ENCODE results near the gene ALK. TPM values are rescaled to one million over a fixed set of nuclear protein-coding genes. Genes with fewer than 3 reads are reported as not detected.

Gene ALK
- total RNA-seq, 2 experiments from 2014 or later: not detected

DNA sequence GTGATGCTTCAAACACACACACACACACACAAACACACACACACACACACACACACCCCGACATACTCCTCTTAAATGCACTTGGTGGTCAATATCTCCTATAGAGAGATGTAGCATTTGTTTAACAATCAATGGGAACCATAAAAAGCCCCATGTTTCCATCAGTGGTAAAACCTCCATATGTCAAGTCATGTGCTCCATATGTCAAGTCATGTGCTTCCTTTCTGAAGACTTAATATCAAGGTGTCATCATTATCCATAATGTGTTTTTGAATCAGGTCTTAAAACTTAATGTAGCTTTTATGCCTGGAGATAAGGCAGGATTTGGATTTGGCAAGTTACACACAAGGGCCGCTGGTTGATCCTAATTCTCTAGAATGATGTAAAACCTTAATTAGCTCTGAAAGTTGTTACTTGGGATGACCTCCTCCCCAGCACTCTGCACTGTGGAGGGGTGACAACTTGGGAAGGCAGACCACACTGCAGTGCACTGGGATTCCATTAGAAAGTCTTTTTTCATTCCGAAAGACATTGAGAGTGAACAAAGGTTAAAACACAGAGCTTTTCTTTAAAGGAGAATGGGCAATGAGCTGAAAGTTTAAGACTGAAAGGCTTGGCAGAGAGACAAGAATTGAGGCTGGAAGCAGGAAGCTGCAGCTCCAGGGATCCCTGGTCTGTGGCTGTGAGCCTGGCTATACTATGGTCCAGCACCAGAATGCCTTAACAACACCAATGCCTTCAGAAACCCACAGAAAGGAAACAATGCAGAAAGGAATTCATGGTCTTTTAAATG is 26.4 kb downstream of the ALK start:
- no peak overlapping the region for H3K27ac Mint-ChIP-seq
- CTCF ChIA-PET: no interaction called here
- H3K9me3 Mint-ChIP-seq (ENCODE audit: low read depth): no peaks in the 10 kb centered on the region
- DNase-seq (no peak), ATAC-seq (no peak)
- H3K4me1 Mint-ChIP-seq: no peaks in the 10 kb centered on the region
- H3K27me3 Mint-ChIP-seq: peaks cover 19% of the 10 kb centered on the region
- no peak overlapping the region for H3K4me3 Mint-ChIP-seq
- H3K36me3 Mint-ChIP-seq: no peaks in the 10 kb centered on the region

DNA sequence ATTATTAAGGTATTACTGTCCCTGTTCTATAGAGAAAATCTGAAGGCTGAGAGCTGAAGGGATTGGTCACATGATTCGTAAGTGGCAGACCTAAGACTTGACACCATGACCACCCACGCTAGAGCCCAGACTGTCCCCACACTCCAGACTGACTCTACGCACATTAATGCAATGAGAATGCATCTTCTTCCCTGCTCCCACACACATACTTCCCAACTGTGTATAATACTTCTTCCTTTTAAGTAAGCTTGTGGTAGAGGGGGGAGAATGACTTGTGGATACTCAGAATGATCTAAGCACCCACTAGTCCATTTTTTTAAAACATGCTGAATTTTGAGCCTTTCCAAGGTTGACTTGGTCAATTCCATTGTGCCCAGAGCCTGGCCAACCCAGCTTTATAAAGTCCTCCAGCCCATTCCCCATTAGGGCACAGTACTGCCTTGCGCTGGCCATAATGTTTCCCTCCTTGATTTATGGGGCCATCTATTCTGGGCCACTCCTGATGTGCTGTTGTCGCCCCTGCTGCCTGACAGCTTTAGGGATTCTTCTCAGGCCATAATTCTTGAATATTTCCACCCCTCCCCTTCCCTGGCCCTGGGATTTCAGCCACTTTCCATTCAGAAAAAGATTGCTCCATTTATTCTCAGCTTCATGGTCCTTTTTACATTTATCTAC is 28.7 kb downstream of the ALK start:
- Mint-ChIP-seq H3K9me3 (ENCODE audit: low read depth) (no peaks in the 10 kb centered on the region), H3K27me3 (peaks cover 13% of the 10 kb centered on the region), H3K4me3 (no peak overlapping the region), H3K4me1 (no peaks in the 10 kb centered on the region), H3K36me3 (no peaks in the 10 kb centered on the region), H3K27ac (no peak overlapping the region)
- DNase-seq (no peak), ATAC-seq (no peak)
- CTCF ChIA-PET: no interaction called here

DNA sequence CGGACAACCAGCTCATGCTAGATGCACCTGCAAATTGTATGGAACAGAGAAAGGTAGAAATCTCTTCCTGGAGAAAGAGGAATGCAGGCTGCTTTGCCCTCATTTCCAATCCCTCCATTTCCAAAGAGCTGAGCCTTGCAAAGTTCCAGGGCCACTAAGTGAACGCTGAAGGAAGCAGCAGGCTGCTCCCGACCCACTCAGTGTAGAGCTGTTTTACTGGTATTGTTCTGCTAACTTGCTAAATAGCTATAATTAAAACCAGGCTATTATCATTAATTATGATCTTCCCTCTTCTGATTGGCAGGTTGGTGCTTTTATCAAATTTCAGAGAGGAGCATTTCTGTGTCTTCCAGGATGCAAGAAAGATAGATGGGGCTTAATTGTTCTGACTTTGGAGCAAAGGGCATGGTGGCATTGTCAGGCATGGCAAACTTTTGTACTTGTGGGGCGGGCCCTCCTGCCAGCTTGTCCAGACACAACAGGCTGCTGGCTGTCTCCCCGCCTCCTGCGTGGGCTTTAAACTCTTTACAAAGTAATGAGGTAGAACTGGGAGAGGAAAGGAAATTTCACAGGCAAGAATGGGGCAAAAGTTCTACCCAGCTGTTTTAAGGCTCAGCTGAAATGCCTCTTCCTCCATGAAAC is 40.2 kb downstream of the ALK start:
- H3K4me1 Mint-ChIP-seq: no peaks in the 10 kb centered on the region
- H3K9me3 Mint-ChIP-seq (ENCODE audit: low read depth): no peaks in the 10 kb centered on the region
- ATAC-seq: no peak
- no peak for DNase-seq
- H3K27me3 Mint-ChIP-seq: peaks cover 2% of the 10 kb centered on the region
- H3K36me3 Mint-ChIP-seq: no peaks in the 10 kb centered on the region
- CTCF ChIA-PET: no interaction called here
- H3K27ac Mint-ChIP-seq: no peak overlapping the region
- no peak overlapping the region for H3K4me3 Mint-ChIP-seq

DNA sequence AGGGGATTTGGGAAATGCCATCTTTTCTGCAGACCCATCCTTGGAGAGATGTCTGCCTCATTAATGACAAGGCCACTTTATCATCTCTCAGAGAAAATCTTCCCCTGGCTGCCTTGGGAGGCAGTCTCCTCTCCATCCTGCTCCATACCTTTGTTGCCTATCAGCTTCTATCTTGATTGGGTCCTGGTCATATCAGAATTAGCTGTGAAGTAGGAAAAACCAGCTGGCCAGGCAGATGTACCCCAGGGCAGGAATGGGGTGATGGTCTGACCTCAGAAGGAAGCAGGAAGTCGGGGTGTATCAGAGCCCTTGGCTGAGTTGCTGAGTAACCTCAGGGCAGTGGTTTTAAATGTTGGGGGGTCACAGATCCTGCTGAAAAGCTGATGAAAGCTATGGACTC is 41.3 kb downstream of the ALK start:
- no peaks in the 10 kb centered on the region for H3K9me3 Mint-ChIP-seq (ENCODE audit: low read depth)
- CTCF ChIA-PET: no interaction called here
- no peak overlapping the region for H3K4me3 Mint-ChIP-seq
- peaks cover 2% of the 10 kb centered on the region for H3K27me3 Mint-ChIP-seq
- no peaks in the 10 kb centered on the region for H3K36me3 Mint-ChIP-seq
- H3K4me1 Mint-ChIP-seq: no peaks in the 10 kb centered on the region
- H3K27ac Mint-ChIP-seq: no peak overlapping the region
- DNase-seq (no peak), ATAC-seq (no peak)

DNA sequence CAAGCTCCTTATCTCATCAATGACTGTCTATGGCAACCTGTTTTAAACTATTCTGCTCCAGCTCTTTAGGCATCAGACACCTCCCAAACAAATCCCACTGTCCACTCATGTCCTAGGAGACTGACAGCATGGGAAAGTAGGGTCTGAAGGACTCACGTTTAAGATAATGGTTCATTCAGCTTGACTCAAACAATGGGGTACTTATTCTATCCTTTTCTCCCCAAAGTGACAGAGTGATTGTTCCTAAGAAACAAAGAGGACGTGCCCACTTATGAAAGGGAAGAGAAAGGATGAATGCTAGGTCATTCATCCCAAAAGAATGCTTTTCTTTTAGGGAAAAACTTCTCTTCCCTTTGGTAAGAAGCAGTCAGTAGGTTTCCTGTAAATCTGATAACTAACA is 41.9 kb downstream of the ALK start:
- Mint-ChIP-seq H3K4me1 (no peaks in the 10 kb centered on the region), H3K9me3 (ENCODE audit: low read depth) (no peaks in the 10 kb centered on the region), H3K4me3 (no peak overlapping the region), H3K27me3 (peaks cover 2% of the 10 kb centered on the region), H3K27ac (no peak overlapping the region), H3K36me3 (no peaks in the 10 kb centered on the region)
- CTCF ChIA-PET: no interaction called here
- DNase-seq (no peak), ATAC-seq (no peak)

DNA sequence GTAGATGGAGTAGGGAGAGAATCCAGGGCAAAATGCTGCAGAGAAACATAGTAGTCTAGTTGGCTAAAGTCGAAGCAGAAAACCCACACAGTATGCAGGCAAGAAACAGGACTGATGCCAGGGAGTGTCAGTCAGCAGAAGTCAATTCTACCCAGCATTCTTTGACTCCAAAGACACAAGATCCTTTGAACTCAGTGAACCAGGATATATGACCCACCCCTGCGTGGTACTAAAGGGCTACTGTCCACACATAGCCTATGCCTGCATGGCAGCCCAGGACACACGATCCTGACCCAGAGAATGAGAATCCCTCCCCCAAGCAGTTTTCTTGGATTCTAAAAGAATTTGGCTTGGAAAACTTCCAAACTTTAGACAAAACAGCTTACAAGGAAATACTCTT is 42.5 kb downstream of the ALK start:
- peaks cover 2% of the 10 kb centered on the region for H3K27me3 Mint-ChIP-seq
- H3K36me3 Mint-ChIP-seq: no peaks in the 10 kb centered on the region
- no peaks in the 10 kb centered on the region for H3K9me3 Mint-ChIP-seq (ENCODE audit: low read depth)
- no peaks in the 10 kb centered on the region for H3K4me1 Mint-ChIP-seq
- no peak overlapping the region for H3K4me3 Mint-ChIP-seq
- no peak for DNase-seq
- no peak for ATAC-seq
- H3K27ac Mint-ChIP-seq: no peak overlapping the region
- CTCF ChIA-PET: no interaction called here

DNA sequence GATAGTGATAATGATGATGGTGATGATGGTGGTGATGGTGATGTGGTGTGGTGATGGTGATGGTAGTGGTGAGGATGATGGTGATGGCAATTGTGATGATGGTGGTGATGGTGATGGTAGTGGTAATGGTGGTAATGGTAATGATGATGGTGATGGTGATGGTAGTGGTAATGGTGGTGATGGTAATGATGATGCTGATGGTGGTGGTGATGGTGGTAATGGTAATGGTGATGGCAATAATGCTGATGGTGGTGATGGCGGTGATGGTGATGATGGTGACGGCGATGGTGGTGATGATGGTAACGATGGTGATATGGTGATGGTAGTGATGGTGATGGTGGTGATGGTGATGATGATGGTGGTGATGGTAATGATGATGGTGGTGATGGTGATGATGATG is 45.0 kb downstream of the ALK start:
- H3K27me3 Mint-ChIP-seq: no peaks in the 10 kb centered on the region
- no peak for ATAC-seq
- H3K36me3 Mint-ChIP-seq: no peaks in the 10 kb centered on the region

DNA sequence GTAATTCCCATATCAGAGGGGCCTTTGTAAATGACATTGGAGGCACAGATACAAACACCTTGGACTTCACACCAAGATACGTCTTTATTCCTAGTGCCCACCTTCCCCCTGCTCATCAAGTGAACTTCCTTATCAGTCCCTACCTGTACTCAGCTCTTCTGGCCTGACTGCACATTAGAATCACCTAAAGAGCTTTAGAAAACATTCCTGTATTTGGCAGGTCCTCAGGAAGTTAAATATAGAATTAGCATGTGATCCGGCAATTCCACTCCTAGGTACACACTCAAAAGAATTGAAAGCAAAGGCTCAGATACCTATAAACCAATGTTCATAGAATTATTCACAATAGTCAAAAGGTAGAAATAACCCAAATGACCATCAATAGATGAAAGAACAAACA is 46.6 kb downstream of the ALK start:
- Mint-ChIP-seq H3K4me3 (no peak overlapping the region), H3K9me3 (ENCODE audit: low read depth) (no peaks in the 10 kb centered on the region), H3K27ac (no peak overlapping the region), H3K27me3 (no peaks in the 10 kb centered on the region), H3K4me1 (no peaks in the 10 kb centered on the region), H3K36me3 (no peaks in the 10 kb centered on the region)
- ATAC-seq (no peak), DNase-seq (no peak)
- CTCF ChIA-PET: no interaction called here

More for the DNA sequence above, 45.0 kb downstream of the ALK start:
- Mint-ChIP-seq H3K27ac (no peak overlapping the region), H3K4me3 (no peak overlapping the region), H3K9me3 (ENCODE audit: low read depth) (no peaks in the 10 kb centered on the region), H3K4me1 (no peaks in the 10 kb centered on the region)
- CTCF ChIA-PET: no interaction called here
- DNase-seq: no peak

DNA sequence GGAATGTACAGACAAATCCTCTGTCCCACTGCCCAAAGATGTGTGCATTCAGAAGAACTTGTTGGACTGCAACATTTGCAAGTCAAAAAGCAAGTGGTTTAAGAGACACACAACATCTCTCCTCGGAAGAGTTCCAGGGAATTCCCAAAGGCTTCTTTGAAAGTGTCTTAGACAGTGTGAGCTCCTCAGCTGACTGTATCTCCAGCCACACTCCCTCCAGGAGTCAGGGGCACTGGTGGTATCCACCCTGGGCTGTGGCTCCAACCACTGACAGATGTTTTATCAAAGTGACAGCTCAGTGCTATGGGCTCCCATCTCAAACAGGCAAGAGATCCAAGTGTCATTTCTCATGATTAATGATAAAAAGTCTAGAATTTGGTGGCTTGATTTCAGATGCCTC is 48.5 kb downstream of the ALK start:
- Mint-ChIP-seq H3K27ac (no peak overlapping the region), H3K36me3 (no peaks in the 10 kb centered on the region), H3K27me3 (peaks cover 2% of the 10 kb centered on the region), H3K4me3 (no peak overlapping the region), H3K4me1 (no peaks in the 10 kb centered on the region), H3K9me3 (ENCODE audit: low read depth) (no peaks in the 10 kb centered on the region)
- CTCF ChIA-PET: no interaction called here
- no peak for ATAC-seq
- DNase-seq: no peak

DNA sequence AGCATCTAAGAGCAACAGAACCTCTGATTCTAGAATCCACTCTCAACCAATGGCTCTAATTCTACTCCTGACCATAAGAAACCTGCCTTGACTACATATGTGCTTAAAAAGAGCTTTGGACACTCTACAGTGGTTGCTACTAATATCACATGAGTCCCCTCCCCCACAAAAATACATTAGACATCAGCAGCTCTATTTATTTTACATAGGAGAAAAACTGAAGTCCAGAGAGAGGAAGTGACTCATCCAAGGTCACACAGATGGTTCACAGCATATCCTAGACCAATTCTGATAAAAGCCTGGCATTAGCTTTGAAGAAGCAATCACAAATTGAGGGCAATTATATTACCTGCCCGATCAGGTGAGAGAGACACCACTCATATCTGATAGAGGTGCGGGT is 49.8 kb downstream of the ALK start:
- no peak overlapping the region for H3K4me3 Mint-ChIP-seq
- ATAC-seq (no peak), DNase-seq (no peak)
- H3K36me3 Mint-ChIP-seq: no peaks in the 10 kb centered on the region
- no peaks in the 10 kb centered on the region for H3K4me1 Mint-ChIP-seq
- no peaks in the 10 kb centered on the region for H3K9me3 Mint-ChIP-seq (ENCODE audit: low read depth)
- peaks cover 4% of the 10 kb centered on the region for H3K27me3 Mint-ChIP-seq
- H3K27ac Mint-ChIP-seq: no peak overlapping the region
- CTCF ChIA-PET: no interaction called here

DNA sequence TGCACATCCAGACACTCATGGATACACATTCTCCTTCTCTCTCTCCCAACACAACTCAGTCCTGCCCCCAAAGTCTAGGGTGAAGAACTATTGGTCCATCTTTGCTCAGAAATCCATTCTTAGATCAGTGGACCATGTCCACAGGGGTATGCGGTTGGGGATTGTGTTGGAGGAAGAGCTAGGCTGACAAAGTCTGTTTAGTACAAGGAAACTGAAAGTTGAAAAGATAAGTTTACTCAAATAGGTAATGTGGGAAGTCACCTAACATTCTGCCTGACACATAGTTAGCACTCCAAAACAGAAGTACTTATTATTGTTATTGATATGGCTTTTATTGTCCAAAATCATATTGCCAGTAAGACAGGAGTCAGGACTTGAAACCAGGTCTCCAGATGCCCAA is 55.9 kb downstream of the ALK start:
- H3K27me3 Mint-ChIP-seq: peaks cover 30% of the 10 kb centered on the region
- DNase-seq (no peak), ATAC-seq (no peak)
- no peaks in the 10 kb centered on the region for H3K36me3 Mint-ChIP-seq
- CTCF ChIA-PET: interaction anchor here (0.6 kb wide), 1 partner anchor 23 kb away, joined by 3 read pairs; no protein-coding TSS in a partner anchor
- no peak overlapping the region for H3K4me3 Mint-ChIP-seq
- no peak overlapping the region for H3K27ac Mint-ChIP-seq
- no peaks in the 10 kb centered on the region for H3K9me3 Mint-ChIP-seq (ENCODE audit: low read depth)
- no peaks in the 10 kb centered on the region for H3K4me1 Mint-ChIP-seq

DNA sequence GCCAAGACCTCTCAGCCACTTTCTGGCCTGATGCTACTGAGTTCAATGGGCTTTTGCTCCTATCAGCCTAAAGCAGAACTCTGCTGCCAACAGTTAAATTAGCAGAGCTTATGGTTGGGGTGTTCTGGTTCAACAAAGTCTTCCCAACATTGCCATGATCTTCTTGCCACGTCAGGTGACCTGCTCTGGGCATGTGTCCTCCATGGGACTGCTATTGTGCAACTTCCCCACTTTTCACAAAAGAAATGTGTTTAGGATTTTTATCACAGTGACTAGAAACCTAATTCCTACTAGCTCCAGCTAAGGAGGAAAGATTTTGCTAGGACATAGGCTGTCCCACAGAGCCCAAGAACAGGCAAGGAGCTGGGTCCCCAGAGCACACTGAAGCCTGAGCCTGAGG is 56.4 kb downstream of the ALK start:
- H3K27me3 Mint-ChIP-seq: peaks cover 35% of the 10 kb centered on the region
- ATAC-seq: no peak
- H3K36me3 Mint-ChIP-seq: no peaks in the 10 kb centered on the region
- H3K4me3 Mint-ChIP-seq: no peak overlapping the region
- CTCF ChIA-PET: interaction anchor here (0.6 kb wide), 1 partner anchor 23 kb away, joined by 3 read pairs; no protein-coding TSS in a partner anchor
- no peaks in the 10 kb centered on the region for H3K4me1 Mint-ChIP-seq
- no peak for DNase-seq
- H3K9me3 Mint-ChIP-seq (ENCODE audit: low read depth): no peaks in the 10 kb centered on the region
- H3K27ac Mint-ChIP-seq: no peak overlapping the region

DNA sequence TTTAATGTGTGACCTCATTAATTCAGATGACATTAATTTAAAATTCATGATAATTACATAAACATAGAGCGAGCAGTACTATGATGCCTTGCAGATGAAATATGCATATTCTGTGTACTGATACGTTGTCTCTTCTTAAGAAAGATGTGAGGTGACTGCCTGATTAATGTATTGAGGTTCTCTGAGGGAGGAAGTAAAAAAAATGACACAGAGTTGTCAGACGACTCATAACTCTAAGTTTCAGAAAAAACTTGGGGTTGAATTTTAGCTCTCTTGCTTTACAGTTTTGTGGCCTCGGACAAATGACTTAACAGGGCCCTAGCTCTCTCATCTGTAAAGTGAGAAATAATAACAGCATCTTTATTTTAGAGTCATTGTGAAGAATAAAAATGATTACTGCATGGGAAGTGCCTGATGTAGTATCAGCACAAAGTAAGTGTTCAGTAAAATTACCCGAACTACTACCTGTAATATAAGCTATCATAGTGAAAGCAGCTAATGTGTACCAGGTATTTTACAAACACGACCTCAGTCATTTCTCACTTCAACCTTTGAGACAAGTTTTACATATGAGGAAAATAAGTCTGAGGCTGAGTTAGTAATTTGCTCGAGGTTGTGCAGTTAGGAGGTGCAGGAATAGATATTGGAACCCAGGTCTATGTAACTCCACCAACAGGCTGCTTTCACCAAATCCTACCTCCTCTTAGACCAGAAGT is 65.3 kb downstream of the ALK start:
- no peak for ATAC-seq
- no peaks in the 10 kb centered on the region for H3K9me3 Mint-ChIP-seq (ENCODE audit: low read depth)
- no peaks in the 10 kb centered on the region for H3K4me1 Mint-ChIP-seq
- DNase-seq: no peak
- no peaks in the 10 kb centered on the region for H3K36me3 Mint-ChIP-seq
- H3K27ac Mint-ChIP-seq: no peak overlapping the region
- peaks cover 16% of the 10 kb centered on the region for H3K27me3 Mint-ChIP-seq
- CTCF ChIA-PET: no interaction called here
- no peak overlapping the region for H3K4me3 Mint-ChIP-seq

All from activated CD8-positive, alpha-beta memory T cell treated with anti-CD3 and anti-CD28 coated beads, Interleukin-2, amount 10 ng/mL, durations not matched to agents 7 days and 5 days (primary cell).